T47D (cell line): ENCODE data around the gene PHPT1.

Experiments
- DNase-seq, 2 experiments: peaks; one replicate each; pipeline versions ENCODE4 v3.0.0 to v3.0.0-alpha.2; 2011 to 2012; ENCODE audit warnings: low read depth in 1 of 2, low spot score in 1 of 2
- JUND ChIP-seq: IDR thresholded peaks from 2 replicates; pipeline ENCODE4 v1.6.1; 2012; ENCODE audit warnings: low read depth
- in situ Hi-C: cut with HindIII; loops from 2 replicates; pipeline ENCODE4 v1.10.0; 2016; ENCODE audit warnings: low sequenced_read_pairs, low pct_unique_long_range_greater_than_20kb

PHPT1 gene

GRCh38 chr9:136808075-136808805 lies 41.0 kb upstream of the PHPT1 start:
- in situ Hi-C loops, result no loop called here
- TF ChIP-seq JUND, result no peak
- peak in 1 of 2 experiments; percentile 60 for DNase-seq

GRCh38 chr9:136808806-136809158 lies 40.4 kb upstream of the PHPT1 start:
- in situ Hi-C loops, result no loop called here
- TF ChIP-seq JUND, result no peak
- DNase-seq, result peak; percentile 54 to 61

DNA sequence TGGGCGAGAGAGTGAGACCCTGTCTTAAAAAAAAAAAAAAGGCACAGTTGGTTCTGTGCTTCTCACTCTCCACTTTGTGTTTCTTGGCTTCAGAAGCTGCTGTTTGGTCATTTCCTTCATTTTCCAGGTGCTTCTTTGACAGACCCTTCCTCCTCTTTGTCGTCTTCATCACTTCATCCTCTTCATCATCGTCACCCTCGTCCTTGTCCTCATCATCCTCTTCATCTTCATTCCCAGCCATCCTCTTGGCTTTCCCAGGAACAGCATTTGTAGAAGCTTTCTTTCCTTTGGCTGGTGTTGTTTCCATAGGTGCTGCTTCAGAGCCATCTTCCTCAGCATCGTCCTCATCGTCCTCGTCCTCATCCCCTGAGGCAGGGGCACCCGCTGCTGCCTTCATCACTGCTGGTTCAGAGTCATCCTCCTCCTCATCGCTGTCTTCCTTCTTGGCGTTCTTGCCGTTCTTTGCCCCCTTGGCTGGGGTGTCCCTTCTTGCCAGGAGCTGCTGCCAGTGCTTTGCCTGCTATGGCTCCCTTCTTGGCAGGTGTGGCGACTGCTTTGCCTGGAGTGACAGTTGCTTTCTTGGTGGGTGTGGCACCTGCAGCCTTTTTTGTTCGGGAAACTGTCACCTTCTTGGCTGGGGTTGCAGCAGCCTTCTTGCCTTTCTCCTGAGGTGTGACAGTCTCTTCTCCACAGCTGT lies 34.3 kb upstream of the PHPT1 start:
- in situ Hi-C loops, result no loop called here
- DNase-seq, result no peak
- no peak for TF ChIP-seq JUND

DNA sequence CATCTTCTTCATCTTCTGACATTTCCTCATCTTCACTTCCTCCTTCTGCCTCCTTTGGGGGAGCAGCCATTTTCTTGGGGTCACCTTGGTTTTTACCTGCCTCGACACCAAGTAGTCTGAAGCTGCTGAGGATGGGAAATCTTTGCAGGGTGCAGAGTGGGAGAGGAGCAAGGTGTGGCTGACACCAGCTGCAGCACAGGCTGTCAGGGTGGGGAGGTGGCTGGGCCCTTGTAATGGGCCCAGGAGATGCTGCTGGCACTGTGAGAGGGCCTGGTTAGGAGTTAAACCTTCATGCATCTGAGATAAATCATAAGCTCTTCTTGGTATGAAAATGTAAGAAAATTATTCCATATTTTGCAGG lies 33.8 kb upstream of the PHPT1 start:
- in situ Hi-C loops, result no loop called here
- no peak for TF ChIP-seq JUND
- DNase-seq, result no peak

DNA sequence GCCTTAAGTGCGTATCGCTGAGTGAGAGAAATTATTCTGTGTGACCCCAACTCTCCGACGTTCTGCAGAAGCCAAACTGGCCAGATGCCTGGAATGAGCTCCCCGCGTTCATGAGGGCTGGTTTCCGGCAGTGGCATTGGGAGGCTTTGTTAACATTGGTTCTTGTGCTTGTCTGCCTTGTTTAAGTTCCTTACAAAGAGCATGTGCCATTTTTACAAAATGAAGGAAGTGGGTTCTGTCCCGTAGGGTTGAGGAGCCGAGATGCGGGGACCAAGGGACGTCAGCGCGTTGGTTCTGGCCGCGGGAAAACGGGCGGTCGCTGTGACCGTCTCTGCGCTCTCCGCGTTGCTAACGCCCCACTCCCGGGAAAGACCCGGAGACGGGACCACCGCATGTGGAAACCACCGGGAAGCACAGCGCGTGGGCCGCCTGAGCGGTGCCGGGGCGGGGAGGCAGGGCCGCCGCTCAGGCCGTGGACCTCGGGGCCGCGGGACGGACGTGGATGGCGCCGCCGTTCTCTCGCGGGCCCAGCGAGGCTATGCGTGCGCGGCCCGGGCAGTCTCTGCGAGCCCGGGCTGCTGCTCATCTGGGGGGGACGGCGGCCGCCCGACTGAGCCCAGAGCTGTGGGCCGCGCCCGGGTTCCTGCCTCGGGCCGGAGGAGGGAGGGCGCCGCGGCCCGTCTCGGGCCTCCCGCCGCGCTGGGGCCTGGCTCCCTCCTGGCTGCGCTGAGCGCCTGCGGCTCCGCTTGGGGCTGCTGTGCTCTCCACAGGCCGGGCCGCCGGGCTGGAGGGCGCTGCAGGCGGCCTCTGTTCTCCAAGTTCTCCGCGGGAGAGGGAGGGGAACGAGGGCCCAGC lies 28.0 kb upstream of the PHPT1 start:
- TF ChIP-seq JUND, result no peak
- in situ Hi-C loops, result no loop called here
- no peak for DNase-seq

GRCh38 chr9:136821826-136822544 lies 27.2 kb upstream of the PHPT1 start:
- DNase-seq, result no peak
- in situ Hi-C loops, result no loop called here
- no peak for TF ChIP-seq JUND

DNA sequence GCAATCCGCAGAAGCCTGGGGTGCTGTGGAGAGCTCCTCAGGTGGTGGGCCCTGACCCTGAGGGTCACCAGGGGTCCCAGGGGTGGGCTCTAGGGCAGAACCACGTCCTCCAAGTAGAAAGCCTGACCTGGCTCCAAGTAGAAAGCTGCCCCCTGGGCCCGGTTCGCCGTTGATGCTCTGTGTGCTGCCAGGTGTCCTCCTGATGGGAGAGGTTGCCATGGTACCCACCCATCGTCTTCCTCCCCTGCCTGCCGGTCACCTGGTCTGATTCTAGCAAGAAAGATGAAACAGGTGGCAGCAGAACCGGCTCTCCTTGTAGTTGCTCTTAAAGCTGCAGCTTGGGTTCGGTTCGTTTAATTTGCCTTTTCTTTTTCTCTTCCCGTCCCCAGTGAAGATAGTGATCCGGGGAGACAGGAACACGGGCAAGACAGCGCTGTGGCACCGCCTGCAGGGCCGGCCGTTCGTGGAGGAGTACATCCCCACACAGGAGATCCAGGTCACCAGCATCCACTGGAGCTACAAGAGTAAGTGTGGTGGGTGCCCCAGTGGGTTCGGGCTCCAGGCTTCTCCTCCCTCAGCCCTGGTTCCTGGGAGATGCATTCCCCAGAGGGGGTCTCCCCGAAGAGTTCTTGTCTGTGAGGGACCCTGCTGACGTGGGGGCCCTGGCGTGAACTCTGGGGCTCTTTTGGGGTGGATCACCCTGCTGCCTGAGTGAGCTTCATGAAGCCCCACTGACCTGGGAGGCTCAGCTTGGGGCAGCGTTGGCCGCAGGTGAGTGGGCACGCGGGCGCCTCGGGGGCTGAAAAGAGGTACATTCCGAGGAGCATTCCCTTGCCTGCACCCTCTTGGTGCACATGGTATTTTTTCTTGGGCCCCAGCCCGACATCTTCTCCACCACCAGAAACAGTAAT lies 25.8 kb upstream of the PHPT1 start:
- in situ Hi-C loops, result no loop called here
- no peak for DNase-seq
- TF ChIP-seq JUND, result no peak

DNA sequence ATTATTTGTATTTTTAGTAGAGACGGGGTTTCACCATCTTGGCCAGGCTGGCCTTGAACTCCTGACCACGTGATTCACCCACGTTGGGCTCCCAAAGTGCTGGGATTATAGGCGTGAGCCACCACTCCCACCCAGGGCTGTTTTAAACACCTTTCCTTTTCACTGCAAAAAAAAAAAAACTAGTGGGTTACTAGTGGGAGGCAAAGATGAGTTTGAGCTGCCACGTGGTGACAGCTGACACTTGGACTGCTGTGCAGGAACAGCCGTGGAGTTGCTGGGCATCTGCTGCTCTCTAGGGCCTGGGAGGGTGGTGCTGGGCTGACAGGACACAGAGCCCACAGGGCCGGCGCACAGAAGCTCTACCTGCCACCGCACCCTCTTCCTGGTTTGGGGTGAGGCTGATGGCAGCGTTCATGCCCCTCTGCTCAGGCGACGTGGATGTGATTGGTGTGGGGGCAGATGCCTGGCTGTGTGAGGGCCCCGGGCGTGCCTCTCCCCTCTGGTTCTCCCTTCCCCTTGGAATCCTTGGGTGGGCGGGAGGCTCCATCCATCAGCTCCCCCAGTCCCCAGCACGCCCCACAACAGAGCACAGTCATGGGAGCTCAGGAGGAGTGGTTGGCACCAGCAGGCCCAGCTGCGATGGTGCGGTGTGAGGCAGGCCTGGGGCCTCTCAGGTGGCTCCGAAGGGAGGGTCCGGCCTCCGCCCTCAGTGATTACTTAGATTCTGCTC lies 24.5 kb upstream of the PHPT1 start:
- no peak for TF ChIP-seq JUND
- in situ Hi-C loops, result no loop called here
- no peak for DNase-seq

DNA sequence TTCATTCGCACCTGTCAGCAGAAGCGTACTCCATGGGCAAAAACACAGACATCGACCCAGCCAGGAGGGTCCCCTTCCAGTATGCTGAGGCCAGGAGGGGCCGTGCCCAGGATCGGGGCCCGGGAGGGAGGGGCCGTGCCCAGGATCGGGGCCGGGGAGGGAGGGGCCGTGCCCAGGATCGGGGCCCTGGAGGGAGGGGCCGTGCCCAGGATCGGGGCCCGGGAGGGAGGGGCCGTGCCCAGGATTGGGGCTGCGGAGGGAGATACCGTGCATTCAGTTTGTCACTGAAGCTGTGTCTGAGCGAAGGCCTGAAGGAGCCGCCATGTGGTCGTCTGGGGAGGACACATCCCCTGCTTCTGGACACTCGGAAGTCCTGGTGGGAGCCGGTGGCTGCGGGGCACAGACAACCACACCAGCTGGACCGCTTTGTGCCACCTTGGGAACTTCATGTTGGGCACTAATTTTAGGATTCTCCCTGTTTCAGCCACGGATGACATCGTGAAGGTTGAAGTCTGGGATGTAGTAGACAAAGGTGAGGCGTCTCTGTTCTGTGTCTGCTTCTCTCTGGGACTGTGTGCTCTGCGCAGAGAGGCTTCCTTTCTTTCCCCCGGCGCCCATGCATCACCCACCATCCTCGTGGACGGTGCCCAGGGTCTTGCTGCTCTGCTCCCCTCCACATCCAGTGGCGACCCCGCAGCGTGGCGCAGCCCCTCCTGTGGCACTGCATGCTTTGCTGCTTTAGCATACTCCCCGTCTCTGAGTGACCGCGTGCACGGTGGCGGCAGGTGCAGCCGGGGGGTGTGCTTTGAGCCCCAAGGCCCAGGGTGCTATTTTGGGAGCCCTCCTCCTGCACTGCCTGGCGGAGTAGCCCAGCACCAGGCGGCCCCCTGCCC lies 23.7 kb upstream of the PHPT1 start:
- DNase-seq, result no peak
- in situ Hi-C loops, result no loop called here
- TF ChIP-seq JUND, result no peak

- no peak for DNase-seq
- in situ Hi-C loops, result no loop called here
Measured at GRCh38 chr9:136826188-136826541, 23.0 kb upstream of the PHPT1 start.

More at GRCh38 chr9:136826188-136826541, 23.0 kb upstream of the PHPT1 start:
- TF ChIP-seq JUND, result no peak
